ENCODE results near the gene TMEM39B. TPM values are rescaled to one million over a fixed set of nuclear protein-coding genes. Genes with fewer than 3 reads are reported as not detected.

The TMEM39B gene
- total RNA-seq, 1 donor from 2014 or later, result 2.9 TPM

- FAIRE-seq (no peak), DNase-seq (ENCODE audit: low read depth) (no peak)
- TF ChIP-seq, protein P1, sequence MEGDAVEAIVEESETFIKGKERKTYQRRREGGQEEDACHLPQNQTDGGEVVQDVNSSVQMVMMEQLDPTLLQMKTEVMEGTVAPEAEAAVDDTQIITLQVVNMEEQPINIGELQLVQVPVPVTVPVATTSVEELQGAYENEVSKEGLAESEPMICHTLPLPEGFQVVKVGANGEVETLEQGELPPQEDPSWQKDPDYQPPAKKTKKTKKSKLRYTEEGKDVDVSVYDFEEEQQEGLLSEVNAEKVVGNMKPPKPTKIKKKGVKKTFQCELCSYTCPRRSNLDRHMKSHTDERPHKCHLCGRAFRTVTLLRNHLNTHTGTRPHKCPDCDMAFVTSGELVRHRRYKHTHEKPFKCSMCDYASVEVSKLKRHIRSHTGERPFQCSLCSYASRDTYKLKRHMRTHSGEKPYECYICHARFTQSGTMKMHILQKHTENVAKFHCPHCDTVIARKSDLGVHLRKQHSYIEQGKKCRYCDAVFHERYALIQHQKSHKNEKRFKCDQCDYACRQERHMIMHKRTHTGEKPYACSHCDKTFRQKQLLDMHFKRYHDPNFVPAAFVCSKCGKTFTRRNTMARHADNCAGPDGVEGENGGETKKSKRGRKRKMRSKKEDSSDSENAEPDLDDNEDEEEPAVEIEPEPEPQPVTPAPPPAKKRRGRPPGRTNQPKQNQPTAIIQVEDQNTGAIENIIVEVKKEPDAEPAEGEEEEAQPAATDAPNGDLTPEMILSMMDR (IDR thresholded peaks at IDR 0.05; ENCODE audit: insufficient read depth, low read length, severe bottlenecking), result no peak
- Histone ChIP-seq H3K4me3 (ENCODE audit: low read depth, low read length) (no peak overlapping the region), H3K27me3 (ENCODE audit: control insufficient read depth, insufficient read depth, low read length) (no peaks in the 10 kb centered on the region), H3K36me3 (ENCODE audit: control insufficient read depth, insufficient read depth, low read length) (peaks cover 11% of the 10 kb centered on the region)
Measured at GRCh38 chr1:32091176-32091575, 18.4 kb downstream of the TMEM39B start.

DNA sequence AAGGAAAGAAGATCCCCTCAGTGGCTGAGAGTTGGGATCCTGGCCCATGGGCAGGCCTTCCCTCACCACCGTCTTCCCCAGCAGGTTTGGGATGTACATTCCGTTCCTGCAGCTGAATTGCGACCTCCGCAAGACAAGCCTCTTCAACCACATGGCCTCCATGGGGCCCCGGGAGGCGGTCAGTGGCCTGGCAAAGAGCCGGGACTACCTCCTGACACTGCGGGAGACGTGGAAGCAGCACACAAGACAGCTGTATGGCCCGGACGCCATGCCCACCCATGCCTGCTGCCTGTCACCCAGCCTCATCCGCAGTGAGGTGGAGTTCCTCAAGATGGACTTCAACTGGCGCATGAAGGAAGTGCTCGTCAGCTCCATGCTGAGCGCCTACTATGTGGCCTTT lies 18.9 kb downstream of the TMEM39B start:
- FAIRE-seq, result no peak
- TF ChIP-seq, protein P1 (IDR thresholded peaks at IDR 0.05; ENCODE audit: insufficient read depth, low read length, severe bottlenecking), result no peak
- H3K4me3 ChIP-seq (ENCODE audit: low read depth, low read length), result no peak overlapping the region
- no peaks in the 10 kb centered on the region for H3K27me3 ChIP-seq (ENCODE audit: control insufficient read depth, insufficient read depth, low read length)
- DNase-seq (ENCODE audit: low read depth), result no peak
- H3K36me3 ChIP-seq (ENCODE audit: control insufficient read depth, insufficient read depth, low read length), result peaks cover 12% of the 10 kb centered on the region

- peaks cover 12% of the 10 kb centered on the region for H3K36me3 ChIP-seq (ENCODE audit: control insufficient read depth, insufficient read depth, low read length)
- H3K4me3 ChIP-seq (ENCODE audit: low read depth, low read length), result no peak overlapping the region
- TF ChIP-seq, protein P1 (IDR thresholded peaks at IDR 0.05; ENCODE audit: insufficient read depth, low read length, severe bottlenecking), result no peak
- FAIRE-seq, result peak; percentile 36
- no peaks in the 10 kb centered on the region for H3K27me3 ChIP-seq (ENCODE audit: control insufficient read depth, insufficient read depth, low read length)
- DNase-seq (ENCODE audit: low read depth), result peak; percentile 76
Measured at GRCh38 chr1:32094746-32095521, 22.2 kb downstream of the TMEM39B start.

DNA sequence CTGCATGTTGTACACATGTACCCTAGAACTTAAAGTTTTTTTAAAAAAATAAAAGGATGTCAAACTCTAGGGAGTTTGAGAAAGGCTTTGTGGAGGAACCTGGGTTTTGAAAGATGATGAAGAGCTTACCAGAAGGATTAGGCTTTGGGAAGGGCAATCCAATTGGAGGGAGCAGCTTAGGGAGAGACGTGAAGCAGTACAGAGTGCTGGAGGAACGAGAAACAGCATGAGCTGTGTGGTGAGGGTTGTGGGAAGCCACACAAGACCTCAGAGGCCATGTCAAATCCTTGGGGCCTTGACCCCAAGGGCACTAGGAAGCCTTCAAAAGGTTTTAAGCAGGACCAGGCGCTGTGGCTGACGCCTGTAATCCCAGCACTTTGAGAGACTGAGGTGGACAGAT lies 26.7 kb downstream of the TMEM39B start:
- DNase-seq (ENCODE audit: low read depth), result no peak
- Histone ChIP-seq H3K36me3 (ENCODE audit: control insufficient read depth, insufficient read depth, low read length) (peaks cover 12% of the 10 kb centered on the region), H3K27me3 (ENCODE audit: control insufficient read depth, insufficient read depth, low read length) (no peaks in the 10 kb centered on the region), H3K4me3 (ENCODE audit: low read depth, low read length) (no peak overlapping the region)
- TF ChIP-seq, protein P1 (IDR thresholded peaks at IDR 0.05; ENCODE audit: insufficient read depth, low read length, severe bottlenecking), result no peak
- FAIRE-seq, result no peak

DNA sequence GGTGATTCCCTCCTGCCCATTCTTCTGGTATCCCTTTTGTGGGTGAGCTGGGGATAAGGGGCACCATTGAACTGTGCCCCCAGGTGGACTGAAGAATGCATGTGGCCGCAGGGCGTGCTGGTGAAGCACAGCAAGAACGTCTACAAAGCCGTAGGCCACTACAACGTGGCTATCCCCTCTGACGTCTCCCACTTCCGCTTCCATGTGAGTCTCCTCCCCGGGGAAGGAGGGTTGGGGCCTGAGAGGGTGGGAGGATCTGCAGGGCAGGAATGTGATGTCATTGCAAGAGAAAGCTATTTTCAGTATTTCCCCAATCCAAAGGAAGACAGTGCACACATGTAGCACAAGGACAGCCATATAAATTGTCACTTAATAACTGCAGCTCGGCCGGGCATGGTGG lies 27.6 kb downstream of the TMEM39B start:
- peaks cover 12% of the 10 kb centered on the region for H3K36me3 ChIP-seq (ENCODE audit: control insufficient read depth, insufficient read depth, low read length)
- no peak for FAIRE-seq

More for the DNA sequence above, 27.6 kb downstream of the TMEM39B start:
- no peak overlapping the region for H3K4me3 ChIP-seq (ENCODE audit: low read depth, low read length)
- TF ChIP-seq, protein P1 (IDR thresholded peaks at IDR 0.05; ENCODE audit: insufficient read depth, low read length, severe bottlenecking), result no peak
- no peak for DNase-seq (ENCODE audit: low read depth)
- no peaks in the 10 kb centered on the region for H3K27me3 ChIP-seq (ENCODE audit: control insufficient read depth, insufficient read depth, low read length)
